HFF-Myc (cell line): ENCODE data around the gene TBL2.

Experiments
- DNase-seq: peaks from one replicate; pipeline ENCODE4 v3.0.0-alpha.2; 2011; ENCODE audit warnings: low read depth; ENCODE audit errors: extremely low read depth
- H3K4me3 ChIP-seq: replicated peaks from 2 replicates; pipeline ENCODE4 v1.5.1; 2011; ENCODE audit warnings: low read depth, mild to moderate bottlenecking, control low read depth, low read length
- TF ChIP-seq, protein P1 (sequence below): IDR thresholded peaks from 2 replicates; pipeline ENCODE4 v1.5.1; 2012; ENCODE audit warnings: mild to moderate bottlenecking, low read depth, low read length, control low read depth; ENCODE audit errors: missing control alignments

The TBL2 gene, protein sequence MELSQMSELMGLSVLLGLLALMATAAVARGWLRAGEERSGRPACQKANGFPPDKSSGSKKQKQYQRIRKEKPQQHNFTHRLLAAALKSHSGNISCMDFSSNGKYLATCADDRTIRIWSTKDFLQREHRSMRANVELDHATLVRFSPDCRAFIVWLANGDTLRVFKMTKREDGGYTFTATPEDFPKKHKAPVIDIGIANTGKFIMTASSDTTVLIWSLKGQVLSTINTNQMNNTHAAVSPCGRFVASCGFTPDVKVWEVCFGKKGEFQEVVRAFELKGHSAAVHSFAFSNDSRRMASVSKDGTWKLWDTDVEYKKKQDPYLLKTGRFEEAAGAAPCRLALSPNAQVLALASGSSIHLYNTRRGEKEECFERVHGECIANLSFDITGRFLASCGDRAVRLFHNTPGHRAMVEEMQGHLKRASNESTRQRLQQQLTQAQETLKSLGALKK

DNA sequence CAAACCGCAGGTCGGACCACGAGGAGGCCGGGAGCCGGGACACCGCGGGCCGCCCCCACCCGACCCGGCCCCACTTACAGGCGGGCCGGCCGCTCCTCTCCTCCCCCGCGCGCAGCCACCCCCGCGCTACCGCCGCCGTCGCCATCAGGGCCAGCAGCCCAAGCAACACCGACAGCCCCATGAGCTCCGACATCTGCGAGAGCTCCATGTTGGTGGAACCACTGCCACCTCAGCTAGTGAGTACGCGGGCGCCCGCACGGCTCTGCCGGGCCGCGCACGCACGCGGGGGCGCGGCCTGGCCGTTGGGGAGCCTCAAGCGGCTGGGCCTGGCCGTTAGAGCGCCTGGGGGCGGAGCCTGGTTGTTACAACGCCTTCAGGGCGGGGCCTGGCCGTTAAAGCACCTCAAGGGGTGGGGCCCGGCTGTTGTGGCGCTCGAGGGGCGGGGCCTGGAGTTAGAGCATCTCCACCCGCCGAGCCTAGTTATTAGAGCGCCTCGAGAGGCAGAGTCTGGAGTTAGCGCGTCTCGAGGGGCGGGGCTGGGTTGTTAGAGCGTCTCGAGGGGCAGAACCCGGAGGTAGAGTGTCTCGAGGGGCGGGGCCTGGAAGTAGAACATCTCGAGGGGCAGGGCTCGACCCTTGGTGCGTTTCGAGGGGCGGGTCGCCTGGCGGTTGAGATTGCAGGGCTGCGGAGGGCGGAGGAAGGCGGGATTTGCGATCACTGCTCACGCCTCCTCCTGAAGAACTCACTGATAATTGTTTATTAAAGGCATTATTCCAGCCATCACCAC lies at the start of gene TBL2:
TBL2 (minus strand) TSS at position 238 of the 787 bp plus-strand sequence; CDS start at position 208, 30 bp downstream.
- DNase-seq = peak; percentile 87
- TF ChIP-seq, protein P1, sequence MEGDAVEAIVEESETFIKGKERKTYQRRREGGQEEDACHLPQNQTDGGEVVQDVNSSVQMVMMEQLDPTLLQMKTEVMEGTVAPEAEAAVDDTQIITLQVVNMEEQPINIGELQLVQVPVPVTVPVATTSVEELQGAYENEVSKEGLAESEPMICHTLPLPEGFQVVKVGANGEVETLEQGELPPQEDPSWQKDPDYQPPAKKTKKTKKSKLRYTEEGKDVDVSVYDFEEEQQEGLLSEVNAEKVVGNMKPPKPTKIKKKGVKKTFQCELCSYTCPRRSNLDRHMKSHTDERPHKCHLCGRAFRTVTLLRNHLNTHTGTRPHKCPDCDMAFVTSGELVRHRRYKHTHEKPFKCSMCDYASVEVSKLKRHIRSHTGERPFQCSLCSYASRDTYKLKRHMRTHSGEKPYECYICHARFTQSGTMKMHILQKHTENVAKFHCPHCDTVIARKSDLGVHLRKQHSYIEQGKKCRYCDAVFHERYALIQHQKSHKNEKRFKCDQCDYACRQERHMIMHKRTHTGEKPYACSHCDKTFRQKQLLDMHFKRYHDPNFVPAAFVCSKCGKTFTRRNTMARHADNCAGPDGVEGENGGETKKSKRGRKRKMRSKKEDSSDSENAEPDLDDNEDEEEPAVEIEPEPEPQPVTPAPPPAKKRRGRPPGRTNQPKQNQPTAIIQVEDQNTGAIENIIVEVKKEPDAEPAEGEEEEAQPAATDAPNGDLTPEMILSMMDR = no peak
- H3K4me3 ChIP-seq = peak within 1 kb of the TSS; percentile 96

DNA sequence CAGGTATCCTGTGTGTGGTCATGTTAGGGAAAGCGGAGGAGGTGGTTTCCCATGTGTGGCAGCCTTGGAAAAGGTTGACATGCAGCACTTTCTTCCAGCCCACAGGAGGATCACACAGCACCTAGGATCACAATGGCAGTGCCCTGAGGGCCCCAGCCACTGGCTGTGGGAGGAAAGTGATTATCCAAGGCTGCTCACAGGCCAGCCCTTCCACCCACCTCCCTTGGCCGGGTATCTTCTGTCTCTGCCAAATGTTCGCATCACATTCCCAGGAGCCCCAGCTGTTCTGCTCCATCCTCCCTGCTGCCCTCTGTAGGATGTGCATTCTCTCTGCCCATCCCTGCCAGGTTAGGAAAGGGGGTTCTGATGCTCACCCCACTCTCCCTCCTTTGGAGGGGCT lies 48.4 kb upstream of the TBL2 start:
- TF ChIP-seq, protein P1 = peak; percentile 24
- no peak for DNase-seq
- no peak overlapping the region for H3K4me3 ChIP-seq

DNA sequence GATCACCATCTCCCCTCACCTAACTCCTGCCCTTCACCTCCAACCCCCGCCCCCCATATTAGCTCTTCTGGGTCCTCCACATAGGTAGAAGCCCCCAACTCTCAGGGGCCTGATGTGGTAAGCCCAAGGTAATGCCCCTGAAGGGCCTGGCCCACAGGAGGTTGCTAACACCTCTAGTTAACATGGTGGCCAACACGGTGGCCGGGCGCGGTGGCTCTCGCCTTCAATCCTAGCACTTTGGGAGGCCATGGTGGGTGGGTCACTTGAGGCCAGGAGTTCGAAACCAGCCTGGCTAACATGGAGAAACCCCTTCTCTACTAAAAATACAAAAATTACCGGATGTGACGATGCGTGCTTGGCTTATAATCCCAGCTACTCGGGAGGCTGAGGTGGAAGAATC lies 46.9 kb upstream of the TBL2 start:
- TF ChIP-seq, protein P1 = no peak
- no peak for DNase-seq
- H3K4me3 ChIP-seq = no peak overlapping the region

DNA sequence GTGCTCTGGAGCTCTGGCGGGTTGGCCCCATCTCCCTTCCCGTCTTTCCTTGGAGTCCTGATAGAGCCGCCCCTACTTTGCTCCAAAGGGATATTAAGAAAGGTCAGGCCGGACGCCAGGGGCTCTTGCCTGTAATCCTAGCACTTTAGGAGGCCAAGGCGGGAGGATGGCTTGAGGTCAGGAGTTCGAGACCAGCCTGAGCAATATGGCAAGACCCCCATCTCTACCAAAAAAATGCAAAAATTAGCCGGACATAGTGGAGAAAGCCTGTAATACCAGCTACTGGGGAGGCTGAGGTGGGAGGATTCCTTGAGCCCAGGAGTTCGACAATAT lies 46.3 kb upstream of the TBL2 start:
- TF ChIP-seq, protein P1 = no peak
- no peak for DNase-seq
- no peak overlapping the region for H3K4me3 ChIP-seq

DNA sequence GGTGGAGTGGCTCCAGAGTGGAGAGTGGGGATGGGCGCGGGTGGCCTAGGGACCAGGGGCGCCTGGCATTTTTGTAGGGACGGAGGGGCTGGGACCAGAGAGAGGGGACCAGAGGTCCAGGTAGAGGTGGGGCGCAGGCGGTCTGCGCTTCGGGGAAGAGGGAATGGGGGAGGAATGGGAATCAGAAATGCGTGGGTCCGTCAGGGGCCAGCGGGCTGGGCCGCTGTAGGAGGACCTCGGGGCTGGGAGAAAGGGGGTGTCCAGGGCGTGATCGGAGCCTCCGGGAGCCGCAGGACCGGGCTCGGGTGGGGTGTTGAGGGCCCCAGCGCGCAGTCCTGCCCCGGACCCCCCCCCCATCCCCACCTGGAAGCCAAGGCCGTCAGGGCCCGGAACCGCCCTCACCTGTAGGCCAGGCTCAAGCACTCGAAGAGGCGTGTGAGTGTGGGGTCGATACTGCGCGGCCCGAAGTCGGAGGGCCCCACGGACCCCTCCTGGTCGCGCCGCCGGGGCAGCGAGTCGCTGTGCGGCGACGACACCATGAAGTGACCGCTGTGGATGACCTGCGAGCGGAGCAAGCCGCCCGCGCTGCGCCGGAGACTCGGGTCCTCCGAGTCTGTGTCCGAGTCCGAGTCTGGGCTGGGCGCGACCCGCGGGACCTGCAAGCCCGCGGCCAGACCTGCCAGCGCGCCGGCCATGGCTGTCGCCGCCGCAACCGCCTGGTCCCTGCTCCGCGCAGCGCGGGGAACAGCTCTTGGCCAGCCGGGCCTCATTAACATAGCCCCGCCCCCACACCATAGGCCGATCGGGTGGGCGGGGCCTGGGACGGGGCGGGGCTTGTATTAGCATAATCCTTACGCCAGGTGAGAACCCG lies 45.7 kb upstream of the TBL2 start, which contains the start of gene MLXIPL:
MLXIPL (minus strand) TSS at position 725 of the 871 bp plus-strand sequence; CDS start at position 695, 30 bp downstream.
- H3K4me3 ChIP-seq = peak within 1 kb of the TSS; percentile 24
- TF ChIP-seq, protein P1 = no peak
- no peak for DNase-seq
